ENCODE data around the gene TMEM52. TPM values are rescaled to one million over a fixed set of nuclear protein-coding genes. Genes with fewer than 3 reads are reported as not detected.

TMEM52 gene
- 0.66 and 1.7 TPM in 2 replicates for total RNA-seq

DNA sequence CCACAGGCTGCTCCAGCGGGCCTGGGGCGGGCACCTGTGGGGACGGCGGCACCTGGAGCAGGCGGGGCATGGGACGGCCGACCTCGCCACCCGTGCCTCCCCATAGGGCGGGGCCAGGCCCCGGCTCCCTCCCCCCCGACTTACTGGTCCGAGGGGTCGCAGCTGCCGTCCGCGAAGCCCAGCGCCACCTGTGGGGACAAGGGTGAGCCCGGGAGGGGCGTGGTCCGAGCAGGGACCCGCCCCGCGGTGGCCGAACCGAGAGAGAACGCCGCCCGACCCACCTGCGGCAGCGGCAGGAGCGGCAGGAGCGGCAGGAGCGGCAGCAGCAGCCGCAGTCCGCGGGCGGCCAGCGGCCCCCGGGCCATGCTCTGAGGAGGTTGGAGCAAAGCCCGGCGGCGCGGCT is at the start of gene TMEM52:
TSS of gene TMEM52 (minus strand) at position 379 of the 403 bp plus-strand sequence. CDS start at position 365, 14 bp downstream.

GRCh38 chr1:1914971-1915692 is 3.9 kb downstream of the TMEM52 start, which contains the start of gene CALML6:
TSS of gene CALML6 (plus strand) at chr1:1915260. CDS start at chr1:1915281, 21 bp downstream.

DNA sequence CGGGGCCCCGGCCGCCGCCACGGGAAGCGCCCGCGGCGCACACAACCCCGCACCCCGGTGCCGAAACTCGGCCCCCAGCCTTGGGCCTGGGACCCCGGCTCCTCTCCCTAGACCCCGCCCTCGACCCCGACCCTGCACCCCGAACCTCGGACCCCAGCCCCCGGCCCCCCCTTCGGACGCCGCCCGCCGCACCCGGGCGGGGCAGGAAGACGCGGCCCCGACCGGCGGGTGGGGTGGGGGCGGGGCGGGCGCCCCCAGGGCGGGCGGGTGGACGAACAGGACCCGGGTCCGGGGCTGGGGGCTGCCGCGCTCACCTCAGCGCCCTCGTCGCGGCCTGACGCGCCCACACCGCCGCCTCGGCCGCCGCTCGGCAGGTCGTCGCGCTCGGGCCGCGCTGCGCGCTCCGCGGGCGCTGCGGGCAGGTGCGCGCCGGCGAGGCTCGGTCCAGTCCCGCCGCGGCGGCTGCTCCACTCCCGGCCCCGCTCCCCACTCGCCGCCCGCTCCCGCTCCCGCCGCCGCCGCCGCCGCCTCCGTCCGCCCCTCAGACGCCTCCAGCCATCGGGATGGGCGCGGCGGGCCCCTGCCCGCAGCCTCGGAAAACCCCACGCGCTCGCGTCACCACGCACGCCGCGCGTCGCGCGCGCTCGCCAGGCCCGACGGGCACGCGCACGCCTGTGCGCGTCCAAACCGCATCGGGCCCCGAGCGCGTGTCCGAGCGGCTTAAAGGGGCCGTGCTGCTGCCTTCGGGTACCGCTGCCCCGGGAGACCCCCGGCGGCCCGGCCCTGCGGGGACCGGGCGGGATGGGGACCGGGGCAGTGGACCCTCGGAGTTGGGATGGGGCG is 28.4 kb downstream of the TMEM52 start, which contains the start of gene GNB1:
TSS of gene GNB1 (minus strand) at position 582 of the 843 bp plus-strand sequence. CDS start 65,634 bp downstream, outside the sequence.

Other genes starting within 250 kb of the TMEM52 start
- 27.7 and 37.2 TPM in 2 replicates for gene SLC35E2B, start 226.5 kb downstream of the TMEM52 start, total RNA-seq
- 13.3 and 17.7 TPM in 2 replicates for gene CDK11A, start 194.9 kb downstream of the TMEM52 start, total RNA-seq
- gene NADK, start 140.8 kb downstream of the TMEM52 start, total RNA-seq: 64.9 and 70.7 TPM in 2 replicates
- 170 and 177 TPM in 2 replicates for gene GNB1, start 28.2 kb downstream of the TMEM52 start, total RNA-seq
- 0.40 TPM in 1 of 2 replicates, not detected in the other for gene CALML6, start 4.0 kb downstream of the TMEM52 start, total RNA-seq
- not detected in 2 replicates for gene CFAP74, start 84.5 kb upstream of the TMEM52 start, total RNA-seq
- not detected in 2 replicates for gene GABRD, start 100.1 kb upstream of the TMEM52 start, total RNA-seq
- 0.40 and 0.72 TPM in 2 replicates for gene PRKCZ, start 131.1 kb upstream of the TMEM52 start, total RNA-seq